ENCODE measurements around the gene ATG10. TPM values are rescaled to one million over a fixed set of nuclear protein-coding genes. Genes with fewer than 3 reads are reported as not detected.

The ATG10 gene
- total RNA-seq = 4.2 TPM

GRCh38 chr5:81971712-81972491 is at the start of gene ATG10:
Gene ATG10, plus strand, starts transcription at chr5:81972023. Its CDS starts 15,548 bp downstream, at chr5:81987571.
- peaks cover 0 to 5% of the 10 kb centered on the region in 2 donors for H3K36me3 ChIP-seq
- H3K27me3 ChIP-seq = no peaks in the 10 kb centered on the region
- H3K9me3 ChIP-seq = no peaks in the 10 kb centered on the region
- peak within 1 kb of the TSS; percentile 61 to 72 for H3K4me3 ChIP-seq
- TF ChIP-seq POLR2AphosphoS5 (IDR thresholded peaks at IDR 0.05; ENCODE audit: insufficient read depth in 1 of 2, low read depth in 1 of 2) (peak in 1 of 2 donors; percentile 99), CTCF (IDR thresholded peaks at IDR 0.05) (no peak), POLR2A (IDR thresholded peaks at IDR 0.05) (peak; percentile 59 to 97)
- peak in 1 of 2 donors; percentile 93 for DNase-seq (ENCODE audit: extremely low spot score in 2 of 2)
- intact Hi-C loops (cut with DNase I) = loop anchor here (2.0 to 10.0 kb wide), 3 partner anchors 117 to 545 kb away; partner anchors contain the start of gene SSBP2
- H3K27ac ChIP-seq = peak within 1 kb of the TSS; percentile 97
- H3K4me1 ChIP-seq = peaks cover 10% of the 10 kb centered on the region

GRCh38 chr5:81922854-81923279 is 49.0 kb upstream of the ATG10 start:
- Histone ChIP-seq H3K27me3 (no peaks in the 10 kb centered on the region), H3K4me3 (no peak overlapping the region), H3K9me3 (no peaks in the 10 kb centered on the region), H3K36me3 (no peaks in the 10 kb centered on the region), H3K27ac (no peak overlapping the region), H3K4me1 (no peaks in the 10 kb centered on the region)
- no peak for DNase-seq (ENCODE audit: extremely low spot score in 2 of 2)
- TF ChIP-seq CTCF (IDR thresholded peaks at IDR 0.05) = no peak
- no peak for TF ChIP-seq POLR2A (IDR thresholded peaks at IDR 0.05)
- TF ChIP-seq POLR2AphosphoS5 (IDR thresholded peaks at IDR 0.05; ENCODE audit: insufficient read depth in 1 of 2, low read depth in 1 of 2) = no peak
- intact Hi-C loops (cut with DNase I) = no loop called here

- Histone ChIP-seq H3K27me3 (no peaks in the 10 kb centered on the region), H3K4me1 (no peaks in the 10 kb centered on the region), H3K9me3 (no peaks in the 10 kb centered on the region), H3K4me3 (no peak overlapping the region), H3K27ac (no peak overlapping the region), H3K36me3 (no peaks in the 10 kb centered on the region)
- TF ChIP-seq POLR2A (IDR thresholded peaks at IDR 0.05) (no peak), CTCF (IDR thresholded peaks at IDR 0.05) (no peak)
- intact Hi-C loops (cut with DNase I) = no loop called here
- no peak for DNase-seq (ENCODE audit: extremely low spot score in 2 of 2)
These were observed 47.4 kb upstream of the ATG10 start for GRCh38 chr5:81924442-81924841.

- no peaks in the 10 kb centered on the region for H3K4me1 ChIP-seq
- TF ChIP-seq POLR2A (IDR thresholded peaks at IDR 0.05) = no peak
- no peak for TF ChIP-seq CTCF (IDR thresholded peaks at IDR 0.05)
- intact Hi-C loops (cut with DNase I) = no loop called here
- no peaks in the 10 kb centered on the region for H3K9me3 ChIP-seq
- H3K4me3 ChIP-seq = no peak overlapping the region
- no peak for DNase-seq (ENCODE audit: extremely low spot score in 2 of 2)
- H3K27me3 ChIP-seq = no peaks in the 10 kb centered on the region
- no peak overlapping the region for H3K27ac ChIP-seq
- H3K36me3 ChIP-seq = no peaks in the 10 kb centered on the region
These were observed 46.8 kb upstream of the ATG10 start for GRCh38 chr5:81925009-81925408.

- no peaks in the 10 kb centered on the region for H3K4me1 ChIP-seq
- TF ChIP-seq POLR2A (IDR thresholded peaks at IDR 0.05) = no peak
- no peak for TF ChIP-seq POLR2AphosphoS5 (IDR thresholded peaks at IDR 0.05; ENCODE audit: insufficient read depth in 1 of 2, low read depth in 1 of 2)
- TF ChIP-seq CTCF (IDR thresholded peaks at IDR 0.05) = no peak
- H3K36me3 ChIP-seq = no peaks in the 10 kb centered on the region
- H3K4me3 ChIP-seq = no peak overlapping the region
- no peak overlapping the region for H3K27ac ChIP-seq
- no peak for DNase-seq (ENCODE audit: extremely low spot score in 2 of 2)
- intact Hi-C loops (cut with DNase I) = no loop called here
- no peaks in the 10 kb centered on the region for H3K27me3 ChIP-seq
- H3K9me3 ChIP-seq = no peaks in the 10 kb centered on the region
These were observed 45.8 kb upstream of the ATG10 start for GRCh38 chr5:81925981-81926380.
